NCI-H446 (cell line): ENCODE data around the gene OR8D1.
"Not testable (repeated sequence)": the region's sequence is repeated elsewhere in the genome, so short reads cannot be mapped to it uniquely, and the experiment has no call there.

Source experiments
- DNase-seq, 2 experiments: peaks; one replicate each; lab custom pipeline; 2025; lab: John Stamatoyannopoulos, UW

The OR8D1 gene

DNA sequence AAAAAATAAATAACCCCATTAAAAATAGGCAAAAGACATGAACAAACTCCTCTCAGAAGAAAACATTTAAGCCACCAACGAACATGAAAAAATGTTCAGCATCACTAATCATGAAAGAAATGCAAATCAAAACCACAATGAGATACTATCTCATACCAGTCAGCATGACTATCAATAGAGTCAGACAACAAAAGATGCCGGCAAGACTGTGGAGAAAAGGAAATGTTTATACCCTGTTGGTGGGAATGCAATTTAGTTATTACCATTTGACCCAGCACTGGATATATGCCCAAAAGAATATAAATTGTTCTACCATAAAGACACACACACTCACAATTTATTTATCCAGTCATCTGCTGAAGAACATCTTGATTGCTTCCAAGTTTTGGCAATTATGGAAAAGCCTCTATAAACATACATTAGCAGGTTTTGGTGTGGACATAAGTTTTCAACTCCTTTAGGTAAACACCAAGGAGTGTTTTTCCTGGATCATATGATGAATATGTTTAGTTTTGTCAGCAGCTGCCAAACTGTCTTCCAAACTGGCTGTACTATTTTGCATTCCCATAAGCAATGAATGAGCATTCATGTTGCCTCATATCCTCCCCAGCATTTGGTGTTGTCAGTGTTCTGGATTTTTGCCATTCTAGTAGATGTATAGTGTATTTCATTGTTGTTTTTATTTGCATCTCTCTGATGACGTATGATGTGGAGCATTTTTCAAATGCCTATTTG, 28.0 kb downstream of the OR8D1 start:
- no peak for DNase-seq

DNA sequence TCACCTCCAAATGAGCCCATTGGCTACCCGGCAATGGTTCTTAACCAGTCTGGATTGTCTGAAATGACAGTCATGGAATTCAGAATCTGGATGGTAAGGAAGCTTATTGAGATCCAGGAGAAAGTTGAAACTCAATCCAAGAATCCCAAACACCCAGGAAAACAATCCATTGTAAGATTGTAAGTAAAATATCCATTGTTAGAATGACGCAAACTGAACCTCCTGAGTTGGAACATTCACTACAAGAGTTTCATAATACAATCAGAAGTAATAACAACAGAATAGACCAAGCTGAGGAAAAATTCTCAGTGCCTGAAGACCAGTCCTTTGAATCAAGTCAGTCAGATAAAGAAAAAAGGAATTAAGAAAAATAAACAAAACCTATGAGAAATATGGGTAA, 35.5 kb downstream of the OR8D1 start:
- no peak for DNase-seq

DNA sequence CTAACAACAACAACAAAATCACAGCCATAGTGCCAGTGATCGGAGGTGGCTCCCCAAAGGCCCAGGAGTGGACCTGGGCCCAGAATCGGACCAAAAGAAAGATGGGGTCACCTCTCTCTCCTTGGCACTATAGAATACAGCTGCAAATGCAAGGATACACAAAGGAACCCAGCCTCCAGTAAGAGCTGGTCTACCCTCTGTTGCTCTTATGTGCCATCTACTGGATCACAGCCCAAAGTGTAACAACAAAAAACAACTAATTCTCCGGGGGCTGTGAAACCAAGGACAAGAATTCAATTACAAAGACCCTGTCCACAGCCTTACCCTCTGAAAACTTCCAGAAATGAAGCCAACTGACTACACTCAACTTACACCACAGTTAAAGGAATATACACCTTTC, 35.9 kb downstream of the OR8D1 start:
- no peak for DNase-seq

DNA sequence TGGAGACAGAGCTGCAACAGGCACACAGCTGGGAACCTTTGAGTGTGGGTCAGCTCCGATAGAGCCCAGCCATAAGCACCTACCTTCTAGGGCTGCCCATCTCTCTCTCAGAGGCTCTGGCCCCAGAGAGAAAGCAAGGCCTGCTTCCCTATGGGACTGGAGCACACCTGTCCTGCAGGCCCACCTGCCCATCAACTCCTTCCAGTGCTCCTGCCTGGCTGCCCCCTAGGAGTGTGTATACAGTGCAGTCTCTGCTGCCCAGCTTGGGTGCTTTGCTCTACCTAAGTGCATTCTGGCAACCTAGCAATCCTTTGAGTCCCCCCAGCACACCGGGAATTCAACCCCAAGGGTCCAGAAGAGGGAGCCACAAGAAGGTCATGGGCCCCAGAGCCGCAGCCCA, 36.5 kb downstream of the OR8D1 start:
- no peak for DNase-seq

DNA sequence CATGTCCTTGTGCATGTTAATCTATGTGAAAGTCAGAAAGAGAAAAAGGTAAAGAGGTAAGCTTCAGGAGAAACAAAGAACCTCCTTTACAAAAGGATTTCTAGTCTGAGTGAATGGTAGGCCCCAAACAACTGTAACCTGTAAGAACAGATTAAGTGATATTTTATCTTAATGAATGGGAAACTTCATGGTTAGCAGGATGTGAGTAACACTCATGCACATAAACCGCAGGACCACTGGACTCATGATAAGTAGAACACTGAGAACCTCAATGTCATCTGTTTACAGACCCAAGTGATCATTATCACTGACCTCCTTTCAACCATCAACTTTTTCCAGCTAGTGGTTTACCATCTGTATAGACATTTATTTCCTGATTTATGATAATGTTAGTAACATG, 37.7 kb downstream of the OR8D1 start:
- DNase-seq = no peak

DNA sequence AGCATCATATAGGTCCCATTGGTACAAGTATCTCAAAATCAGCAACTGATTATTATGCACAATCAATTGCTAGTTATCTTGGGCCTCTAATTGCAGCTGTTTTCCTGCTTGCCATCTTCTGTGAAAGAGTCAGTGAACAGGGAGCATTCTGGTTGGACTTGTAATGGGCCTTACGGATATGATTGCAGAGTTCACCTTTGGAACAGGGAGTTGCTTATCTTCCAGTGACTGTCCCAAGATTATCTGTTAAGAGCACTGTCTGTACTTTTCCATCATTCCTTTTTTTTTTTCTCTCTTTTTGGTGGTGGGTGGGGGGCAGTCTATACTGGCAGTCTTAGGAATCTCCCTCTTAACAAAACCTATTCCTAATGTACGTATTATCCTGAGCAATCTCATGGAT, 39.7 kb downstream of the OR8D1 start:
- DNase-seq = no peak

DNA sequence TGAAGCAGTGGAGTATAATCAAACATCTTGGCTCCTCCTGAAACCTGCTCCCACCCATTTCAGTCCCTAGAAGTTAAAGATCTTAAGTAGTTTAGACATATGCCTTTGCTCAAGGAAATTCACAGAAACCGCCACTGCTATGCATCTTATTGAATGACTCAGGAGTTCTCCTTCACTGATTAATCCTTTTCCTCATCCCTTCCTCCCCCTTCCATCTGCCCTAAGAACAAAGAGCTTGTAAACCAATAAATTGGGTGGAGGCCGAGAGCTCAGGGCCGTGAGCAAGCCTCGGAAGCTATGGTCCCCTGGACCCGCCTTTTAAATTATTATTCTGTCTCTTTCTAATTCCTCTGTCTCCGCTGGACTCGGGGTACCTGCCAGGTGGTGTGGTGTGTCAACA, 42.9 kb downstream of the OR8D1 start:
- not testable (repeated sequence) for DNase-seq

DNA sequence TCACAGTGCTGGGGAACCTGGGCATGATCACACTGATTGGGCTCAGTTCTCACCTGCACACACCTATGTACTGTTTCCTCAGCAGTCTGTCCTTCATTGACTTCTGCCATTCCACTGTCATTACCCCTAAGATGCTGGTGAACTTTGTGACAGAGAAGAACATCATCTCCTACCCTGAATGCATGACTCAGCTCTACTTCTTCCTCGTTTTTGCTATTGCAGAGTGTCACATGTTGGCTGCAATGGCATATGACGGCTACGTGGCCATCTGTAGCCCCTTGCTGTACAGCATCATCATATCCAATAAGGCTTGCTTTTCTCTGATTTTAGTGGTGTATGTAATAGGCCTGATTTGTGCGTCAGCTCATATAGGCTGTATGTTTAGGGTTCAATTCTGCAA, 48.7 kb downstream of the OR8D1 start:
- not testable (repeated sequence) for DNase-seq

DNA sequence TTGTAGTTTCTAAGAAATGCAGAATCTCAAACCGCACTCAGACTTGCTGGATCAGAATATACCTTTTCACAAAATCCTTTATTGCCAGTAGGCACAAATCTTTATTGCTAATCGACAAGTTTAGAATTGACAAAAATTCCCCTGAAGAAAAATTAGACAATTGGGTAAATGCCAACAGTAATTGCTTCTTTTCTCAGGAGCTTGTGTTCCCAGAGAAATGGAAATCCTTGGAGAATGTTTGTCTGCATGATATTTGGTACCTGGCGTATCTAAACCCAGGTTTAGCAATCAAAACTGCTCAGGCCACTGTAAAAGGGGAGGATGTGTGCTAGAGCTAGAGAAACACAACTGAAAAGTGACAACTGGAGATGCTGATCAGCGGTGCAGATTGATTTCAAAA, 57.7 kb downstream of the OR8D1 start, which contains the start of gene OR8G5:
Gene OR8G5, plus strand, starts transcription at position 301 of the 400 bp plus-strand sequence. CDS start 8,556 bp downstream, outside the sequence.
- no peak for DNase-seq
